Fibroblast of skin of right quadriceps (primary cell): ENCODE data around the gene CCDC88B.
A peak's percentile ranks its signal among the peaks of the same experiment; 100 is the strongest.

ENCODE experiments used
- DNase-seq: peaks from one replicate; pipeline ENCODE4 v3.0.0-alpha.2; 2013

CCDC88B gene

GRCh38 chr11:64339754-64340408 lies at the start of gene CCDC88B:
TSS of gene CCDC88B (plus strand) at chr11:64340204. CDS start at chr11:64340267, 63 bp downstream.
- no peak for DNase-seq

- DNase-seq, result no peak
Observed at GRCh38 chr11:64290352-64291261, 49.4 kb upstream of the CCDC88B start.

- no peak for DNase-seq
Observed at GRCh38 chr11:64291262-64291751, 48.7 kb upstream of the CCDC88B start, which contains the start of gene KCNK4. TSS of gene KCNK4 (plus strand) at chr11:64291302. CDS start at chr11:64293019, 1,717 bp downstream.

GRCh38 chr11:64291752-64292459 lies 48.1 kb upstream of the CCDC88B start:
- no peak for DNase-seq

- no peak for DNase-seq
Observed at GRCh38 chr11:64292460-64293254, 47.3 kb upstream of the CCDC88B start.

GRCh38 chr11:64294774-64295173 lies 45.2 kb upstream of the CCDC88B start:
- DNase-seq, result no peak

GRCh38 chr11:64295760-64296159 lies 44.2 kb upstream of the CCDC88B start:
- DNase-seq, result no peak

GRCh38 chr11:64296236-64296635 lies 43.8 kb upstream of the CCDC88B start:
- DNase-seq, result no peak

- no peak for DNase-seq
Observed at GRCh38 chr11:64296830-64297698, 42.9 kb upstream of the CCDC88B start.

GRCh38 chr11:64297699-64298358 lies 42.2 kb upstream of the CCDC88B start:
- DNase-seq, result no peak

GRCh38 chr11:64298966-64299846 lies 40.8 kb upstream of the CCDC88B start:
- no peak for DNase-seq

- DNase-seq, result no peak
Observed at GRCh38 chr11:64299847-64300648, 40.0 kb upstream of the CCDC88B start, which contains the start of gene CATSPERZ. TSS of gene CATSPERZ (plus strand) at chr11:64300358. CDS start at chr11:64300411, 53 bp downstream.

- no peak for DNase-seq
Observed at GRCh38 chr11:64303109-64304031, 36.6 kb upstream of the CCDC88B start.

- DNase-seq, result no peak
Observed at GRCh38 chr11:64304032-64304315, 36.0 kb upstream of the CCDC88B start.

- DNase-seq, result peak; percentile 82
Observed at GRCh38 chr11:64304316-64305072, 35.5 kb upstream of the CCDC88B start.

- DNase-seq, result peak; percentile 97
Observed at GRCh38 chr11:64305075-64305690, 34.8 kb upstream of the CCDC88B start, which contains the start of gene ESRRA. TSS of gene ESRRA (plus strand) at chr11:64305524. CDS start at chr11:64307180, 1,656 bp downstream.
